PC-3 (cell line): ENCODE results near the gene EXD3. TPM values are rescaled to one million over a fixed set of nuclear protein-coding genes. Genes with fewer than 3 reads are reported as not detected.
A peak's percentile ranks its signal among the peaks of the same experiment; 100 is the strongest.

Source experiments
- ATAC-seq: fragments of 200-7000 bp; cut with Tn5 transposase; 2 replicates; pipeline ENCODE4 v1.9.1; 2020; ENCODE audit warnings: mild to moderate bottlenecking, moderate library complexity
- BruUV-seq: library from RNA; stranded (reverse); fragments of 400-500 nt; replicated peaks from 2 replicates; lab custom pipeline; 2021; lab: Mats Ljungman, UMichigan
- CTCF ChIA-PET: fragments of 300-600 bp; sonication (Branson Sonifier 250); formaldehyde crosslinking; loops from one replicate; lab custom pipeline; 2022; ENCODE audit warnings: antibody characterized with exemption; lab: Charles Lee
- POLR2A ChIA-PET: fragments of 300-600 bp; sonication (Branson Sonifier 250); formaldehyde crosslinking; loops from one replicate; lab custom pipeline; 2022; ENCODE audit warnings: antibody characterized with exemption; ENCODE audit not compliant: unreplicated experiment; lab: Charles Lee
- DNase-seq: peaks from one replicate; pipeline ENCODE4 v3.0.0-alpha.2; 2015
- H2AFZ ChIP-seq: fragments of 300-600 bp; sonication (generic); 2 replicates; pipeline ENCODE4 v1.6.0; 2016; ENCODE audit warnings: antibody characterized with exemption, low read length
- H3F3A ChIP-seq: fragments of 300-600 bp; sonication (generic); one replicate; pipeline ENCODE4 v1.6.0; 2017; ENCODE audit warnings: antibody characterized with exemption, low read length, control low read depth, mild to moderate bottlenecking; ENCODE audit not compliant: unreplicated experiment
- H3K27ac ChIP-seq: fragments of 300-600 bp; sonication (generic); 2 replicates; pipeline ENCODE4 v1.5.1; 2016; ENCODE audit warnings: mild to moderate bottlenecking, low read length
- H3K27me3 ChIP-seq: fragments of 300-600 bp; sonication (generic); 2 replicates; pipeline ENCODE4 v1.6.1; 2016; ENCODE audit warnings: low read length, mixed read lengths
- H3K36me3 ChIP-seq: fragments of 300-600 bp; sonication (generic); 2 replicates; pipeline ENCODE4 v1.6.1; 2016; ENCODE audit warnings: low read depth, mixed run types, low read length, mixed read lengths
- H3K4me1 ChIP-seq: fragments of 300-600 bp; sonication (generic); 2 replicates; pipeline ENCODE4 v1.5.1; 2016; ENCODE audit warnings: low read length; ENCODE audit not compliant: insufficient read depth
- H3K4me2 ChIP-seq: fragments of 300-600 bp; sonication (generic); 2 replicates; pipeline ENCODE4 v1.6.0; 2016; ENCODE audit warnings: low read length
- H3K4me3 ChIP-seq: fragments of 300-600 bp; sonication (generic); 2 replicates; pipeline ENCODE4 v1.5.1; 2016; ENCODE audit warnings: mild to moderate bottlenecking, low read length, mixed read lengths
- H3K79me2 ChIP-seq: fragments of 300-600 bp; sonication (generic); 2 replicates; pipeline ENCODE4 v1.6.1; 2017; ENCODE audit warnings: low read length, mixed read lengths
- H3K9ac ChIP-seq: fragments of 300-600 bp; sonication (generic); 2 replicates; pipeline ENCODE4 v1.6.0; 2016; ENCODE audit warnings: mild to moderate bottlenecking, low read length
- H3K9me2 ChIP-seq: fragments of 300-600 bp; sonication (generic); replicated peaks from 2 replicates; pipeline ENCODE4 v1.6.1; 2016; ENCODE audit warnings: mixed run types, low read length, mixed read lengths
- H3K9me3 ChIP-seq: fragments of 300-600 bp; sonication (generic); 2 replicates; pipeline ENCODE4 v1.6.1; 2016; ENCODE audit warnings: low read length, mixed read lengths
- H4K20me1 ChIP-seq: fragments of 300-600 bp; sonication (generic); 2 replicates; pipeline ENCODE4 v1.6.1; 2016; ENCODE audit warnings: low read length, mixed read lengths
- EZH2 ChIP-seq: fragments of 300-600 bp; sonication (generic); IDR thresholded peaks from one replicate; pipeline ENCODE4 v1.6.1; 2017; ENCODE audit warnings: antibody characterized with exemption, mild to moderate bottlenecking, low read length; ENCODE audit not compliant: unreplicated experiment
- EZH2phosphoT487 ChIP-seq: fragments of 300-600 bp; sonication (generic); IDR thresholded peaks from 2 replicates; pipeline ENCODE4 v1.6.1; 2018; ENCODE audit warnings: mild to moderate bottlenecking, antibody characterized with exemption, low read length, borderline replicate concordance
- intact Hi-C: fragments of 100-400 bp; cut with micrococcal nuclease; formaldehyde crosslinking; loops from 2 replicates; pipeline ENCODE4 v1.9.0; 2023
- total RNA-seq: library from RNA; depleted of rRNA; stranded (reverse); fragments of >200 nt; gene quantifications from 2 replicates; pipeline ENCODE4 v1.2.3, GENCODE V29; 2014
- TF ChIP-seq, protein P1 (sequence below): fragments of 300-600 bp; sonication (generic); conservative IDR thresholded peaks from 2 replicates; pipeline ENCODE4 v1.5.1; 2017; ENCODE audit warnings: antibody characterized with exemption, low read depth, mild to moderate bottlenecking, low read length

The EXD3 gene
- total RNA-seq, 1 experiment from 2014 or later = 1.9 TPM

DNA sequence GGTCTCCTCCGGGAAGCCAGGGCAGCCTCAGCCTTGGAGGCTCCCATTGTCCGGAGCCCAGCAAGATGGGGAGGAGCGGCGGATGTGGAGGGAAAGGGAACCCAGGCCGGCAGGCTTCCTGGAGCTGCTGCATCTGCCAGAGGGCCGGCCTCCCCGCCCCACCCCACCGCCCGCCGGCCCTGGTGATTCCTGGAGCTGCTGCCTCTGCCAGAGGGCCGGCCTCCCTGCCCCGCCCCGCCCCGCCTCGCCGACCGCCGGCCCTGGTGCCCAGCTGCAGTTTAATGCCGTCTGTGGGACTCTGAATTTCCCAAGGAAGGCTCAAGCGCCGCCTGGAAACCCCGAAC lies 31.6 kb downstream of the EXD3 start:
- TF ChIP-seq EZH2phosphoT487 (no peak), EZH2 (no peak)
- TF ChIP-seq, protein P1, sequence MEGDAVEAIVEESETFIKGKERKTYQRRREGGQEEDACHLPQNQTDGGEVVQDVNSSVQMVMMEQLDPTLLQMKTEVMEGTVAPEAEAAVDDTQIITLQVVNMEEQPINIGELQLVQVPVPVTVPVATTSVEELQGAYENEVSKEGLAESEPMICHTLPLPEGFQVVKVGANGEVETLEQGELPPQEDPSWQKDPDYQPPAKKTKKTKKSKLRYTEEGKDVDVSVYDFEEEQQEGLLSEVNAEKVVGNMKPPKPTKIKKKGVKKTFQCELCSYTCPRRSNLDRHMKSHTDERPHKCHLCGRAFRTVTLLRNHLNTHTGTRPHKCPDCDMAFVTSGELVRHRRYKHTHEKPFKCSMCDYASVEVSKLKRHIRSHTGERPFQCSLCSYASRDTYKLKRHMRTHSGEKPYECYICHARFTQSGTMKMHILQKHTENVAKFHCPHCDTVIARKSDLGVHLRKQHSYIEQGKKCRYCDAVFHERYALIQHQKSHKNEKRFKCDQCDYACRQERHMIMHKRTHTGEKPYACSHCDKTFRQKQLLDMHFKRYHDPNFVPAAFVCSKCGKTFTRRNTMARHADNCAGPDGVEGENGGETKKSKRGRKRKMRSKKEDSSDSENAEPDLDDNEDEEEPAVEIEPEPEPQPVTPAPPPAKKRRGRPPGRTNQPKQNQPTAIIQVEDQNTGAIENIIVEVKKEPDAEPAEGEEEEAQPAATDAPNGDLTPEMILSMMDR = no peak
- no peak overlapping the region for H2AFZ ChIP-seq
- CTCF ChIA-PET = no interaction called here
- POLR2A ChIA-PET = no interaction called here
- H3K36me3 ChIP-seq = no peaks in the 10 kb centered on the region
- H4K20me1 ChIP-seq = no peaks in the 10 kb centered on the region
- no peak overlapping the region for H3K27ac ChIP-seq
- DNase-seq = no peak
- no peak overlapping the region for H3K9ac ChIP-seq
- no peak overlapping the region for H3K4me3 ChIP-seq
- H3K4me1 ChIP-seq = no peaks in the 10 kb centered on the region
- intact Hi-C loops = no loop called here
- H3K9me2 ChIP-seq = no peaks in the 10 kb centered on the region
- H3K4me2 ChIP-seq = no peak overlapping the region
- no peaks in the 10 kb centered on the region for H3F3A ChIP-seq
- ATAC-seq = no peak
- no TSS peak for BruUV-seq
- no peaks in the 10 kb centered on the region for H3K79me2 ChIP-seq
- no peaks in the 10 kb centered on the region for H3K9me3 ChIP-seq
- H3K27me3 ChIP-seq = no peaks in the 10 kb centered on the region

DNA sequence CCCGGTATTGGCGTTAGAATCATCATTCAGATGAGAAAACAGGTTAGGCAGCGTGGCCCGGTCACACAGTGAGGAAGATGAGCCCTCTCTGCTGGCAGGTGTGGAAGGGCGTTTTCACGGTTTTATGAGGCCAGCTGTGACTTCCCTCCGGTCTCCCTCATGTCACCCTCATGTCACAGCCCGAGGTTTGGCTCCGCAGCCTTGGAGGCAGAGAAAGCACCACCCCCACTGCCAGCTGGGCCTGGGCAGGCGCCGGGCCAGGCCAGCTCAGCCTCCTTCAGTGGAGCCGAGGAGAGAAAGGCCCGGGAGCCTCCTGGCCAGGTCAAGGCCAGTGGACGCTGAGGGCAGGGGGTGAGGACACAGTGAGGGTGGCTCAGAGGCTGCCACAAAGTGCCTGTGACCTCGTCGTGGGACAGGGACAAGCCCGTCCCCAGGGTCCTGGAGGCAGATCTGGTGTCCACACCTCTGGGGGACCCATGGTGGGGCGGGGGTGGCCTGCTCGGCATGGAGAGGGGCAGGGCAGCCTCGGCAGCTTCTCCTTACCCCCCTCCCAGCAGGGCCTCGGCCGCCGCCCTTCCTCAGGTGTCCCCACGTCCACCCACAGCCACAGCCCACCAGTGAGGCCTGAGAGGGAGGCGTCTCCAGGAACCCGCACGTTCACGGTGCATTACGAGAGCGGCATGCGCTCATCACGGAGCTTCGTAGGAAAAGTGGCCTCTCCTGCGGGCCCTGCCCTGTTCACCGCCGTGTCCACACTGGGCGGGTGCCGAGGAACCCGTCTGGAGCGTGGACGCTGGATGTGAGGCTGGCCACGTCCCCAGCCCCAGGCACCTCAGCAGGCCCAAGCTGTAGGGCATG lies 32.2 kb downstream of the EXD3 start:
- no peak overlapping the region for H3K27ac ChIP-seq

More for the DNA sequence above, 32.2 kb downstream of the EXD3 start:
- intact Hi-C loops = no loop called here
- no peak overlapping the region for H2AFZ ChIP-seq
- H3K79me2 ChIP-seq = no peaks in the 10 kb centered on the region
- H3K36me3 ChIP-seq = no peaks in the 10 kb centered on the region
- H4K20me1 ChIP-seq = no peaks in the 10 kb centered on the region
- H3K27me3 ChIP-seq = no peaks in the 10 kb centered on the region
- ChIA-PET CTCF (no interaction called here), POLR2A (interaction anchor here (0.7 kb wide), 1 partner anchor 32 kb away, joined by 3 read pairs; the partner anchor contains the start of gene EXD3)
- H3K9ac ChIP-seq = no peak overlapping the region
- no peak for TF ChIP-seq EZH2
- TF ChIP-seq EZH2phosphoT487 = no peak
- TF ChIP-seq, protein P1 = no peak
- no peaks in the 10 kb centered on the region for H3K4me1 ChIP-seq
- ATAC-seq = no peak; the same call in 1 of the 2 replicates
- DNase-seq = peak; percentile 31
- H3F3A ChIP-seq = no peaks in the 10 kb centered on the region
- no peak overlapping the region for H3K4me2 ChIP-seq
- BruUV-seq = no TSS peak
- H3K9me2 ChIP-seq = no peaks in the 10 kb centered on the region
- H3K4me3 ChIP-seq = no peak overlapping the region
- no peaks in the 10 kb centered on the region for H3K9me3 ChIP-seq
